K562 treated with DMSO at 1 percent for 12 hours (cell line): Measurements from ENCODE around the gene NOP16. TPM values are rescaled to one million over a fixed set of nuclear protein-coding genes. Genes with fewer than 3 reads are reported as not detected.

Experiments used
- total RNA-seq: library from RNA; unstranded; fragments of 300-600 nt; gene quantifications from 2 replicates; pipeline ENCODE4 v1.2.3, GENCODE V29; 2022; ENCODE audit not compliant: insufficient read depth

Gene NOP16, protein sequence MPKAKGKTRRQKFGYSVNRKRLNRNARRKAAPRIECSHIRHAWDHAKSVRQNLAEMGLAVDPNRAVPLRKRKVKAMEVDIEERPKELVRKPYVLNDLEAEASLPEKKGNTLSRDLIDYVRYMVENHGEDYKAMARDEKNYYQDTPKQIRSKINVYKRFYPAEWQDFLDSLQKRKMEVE
- total RNA-seq = 16.0 and 16.6 TPM in 2 replicates

DNA sequence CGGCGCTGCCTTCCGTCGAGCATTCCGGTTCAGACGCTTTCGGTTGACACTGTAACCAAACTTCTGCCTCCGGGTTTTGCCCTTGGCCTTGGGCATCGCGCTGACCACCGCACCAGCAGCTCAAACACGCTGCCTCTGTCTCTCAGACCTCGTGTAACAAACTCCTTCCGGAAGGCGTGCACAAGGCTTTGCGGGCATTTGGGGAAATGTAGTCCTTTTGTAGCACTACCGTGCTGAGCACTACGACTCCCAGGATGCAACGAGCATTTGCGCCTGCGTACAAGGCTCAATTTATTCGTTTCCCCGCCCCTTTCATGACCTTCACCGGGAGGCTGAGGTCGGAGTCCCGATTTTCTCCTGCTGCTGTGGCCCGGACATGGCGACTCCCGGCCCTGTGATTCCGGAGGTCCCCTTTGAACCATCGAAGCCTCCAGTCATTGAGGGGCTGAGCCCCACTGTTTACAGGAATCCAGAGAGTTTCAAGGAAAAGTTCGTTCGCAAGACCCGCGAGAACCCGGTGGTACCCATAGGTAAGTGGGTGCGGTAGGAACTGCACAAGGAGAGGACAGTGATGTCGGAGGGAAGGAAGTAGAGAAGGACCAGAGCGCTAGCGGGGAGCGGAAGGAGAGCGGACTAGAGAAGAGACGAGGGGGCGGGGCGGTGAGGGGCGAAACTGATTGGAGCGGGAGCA is at the start of gene NOP16, which contains the start of gene HIGD2A:
Gene NOP16 (minus strand): TSS at position 155 of the 691 bp plus-strand sequence. CDS start 59 bp downstream, at position 96.
Gene HIGD2A (plus strand): TSS at position 308 of the 691 bp plus-strand sequence. CDS start 69 bp downstream, at position 377.

DNA sequence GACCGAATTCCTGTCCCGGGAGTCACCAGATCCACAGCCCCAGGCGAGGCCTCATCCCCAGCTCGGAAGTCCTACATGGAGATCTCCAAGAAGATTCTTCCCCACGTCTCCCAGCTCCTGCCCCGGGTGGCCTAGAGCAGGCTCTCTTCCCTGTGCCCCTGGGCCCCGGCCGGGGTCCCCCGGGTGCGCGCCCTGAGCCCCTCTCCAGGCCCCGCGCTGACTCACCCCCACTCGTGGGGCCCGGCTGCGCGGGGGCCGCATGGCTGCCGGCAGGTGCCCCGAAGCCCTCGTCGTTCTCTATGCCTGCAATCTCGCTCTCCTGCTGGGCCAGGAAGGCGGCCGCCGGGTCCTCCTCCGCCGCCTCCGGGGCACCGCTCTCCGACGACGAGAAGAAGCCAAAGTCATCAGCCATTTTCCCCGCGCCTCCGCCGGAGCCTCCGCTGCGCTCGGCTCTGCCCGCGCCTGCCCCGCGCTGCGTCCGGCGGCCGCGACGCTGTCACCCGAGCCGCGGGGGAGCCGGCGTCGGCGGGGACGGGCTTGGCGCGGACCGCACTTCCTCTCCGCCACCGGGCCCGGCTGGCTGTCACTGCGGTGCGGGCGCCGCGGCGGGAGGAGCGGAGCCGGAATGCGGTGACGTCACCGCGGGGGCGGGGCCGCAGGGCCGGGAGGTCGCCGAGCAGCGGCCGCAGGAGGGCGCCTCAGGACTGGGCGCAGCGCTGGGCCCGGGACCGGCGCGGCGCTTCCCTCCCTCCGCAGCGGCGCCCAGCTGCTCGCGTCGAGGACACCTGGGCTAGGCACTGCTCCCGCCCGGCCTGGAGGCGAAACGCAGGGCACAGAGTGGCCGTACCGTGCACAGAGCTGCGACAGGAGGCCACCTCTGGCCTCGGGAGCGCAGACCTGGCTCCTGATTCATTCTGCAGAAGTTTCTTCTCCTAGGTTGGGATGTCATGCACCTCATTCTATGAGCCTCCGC is 27.8 kb upstream of the NOP16 start, which contains the start of gene CLTB:
Gene CLTB (minus strand): TSS at position 588 of the 973 bp plus-strand sequence. CDS start 176 bp downstream, at position 412.

DNA sequence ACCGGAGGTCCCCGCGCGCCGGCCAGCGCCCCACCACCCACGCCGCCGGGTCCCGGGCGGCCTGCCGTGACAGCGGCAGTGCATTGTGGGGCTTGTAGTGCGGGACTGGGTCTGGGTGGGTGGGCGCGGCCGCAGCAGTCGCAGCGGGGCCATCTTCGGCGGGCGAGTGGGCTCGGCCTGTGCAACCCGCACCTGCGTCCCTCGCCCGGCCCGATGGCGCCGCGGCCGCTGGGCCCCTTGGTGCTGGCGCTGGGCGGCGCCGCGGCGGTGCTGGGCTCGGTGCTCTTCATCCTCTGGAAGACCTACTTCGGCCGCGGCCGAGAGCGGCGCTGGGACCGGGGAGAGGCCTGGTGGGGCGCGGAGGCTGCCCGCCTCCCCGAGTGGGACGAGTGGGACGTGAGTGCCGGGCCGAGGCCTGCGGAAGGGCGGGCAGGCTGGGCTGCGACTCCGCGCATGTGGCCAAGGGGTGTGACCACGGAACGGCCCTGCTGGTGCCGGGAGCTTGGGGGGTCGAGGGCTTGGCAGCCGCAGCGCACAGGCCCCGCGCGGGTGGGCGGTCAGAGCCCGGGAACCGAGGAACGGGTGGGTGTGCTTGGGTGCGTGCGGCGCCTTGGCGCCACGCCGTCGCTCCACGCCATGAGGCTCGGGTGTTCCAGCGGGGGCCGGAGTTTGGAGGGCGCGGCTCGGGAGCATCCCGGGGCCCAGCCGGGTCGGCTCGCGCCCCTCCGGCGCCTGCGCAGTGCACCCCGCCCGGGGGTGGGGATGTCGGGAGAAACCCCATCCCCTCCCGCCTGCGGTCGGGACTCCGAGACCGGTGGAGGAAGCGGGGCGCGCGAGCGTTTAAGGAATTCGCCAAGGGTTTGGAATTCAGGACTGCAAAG is 22.8 kb downstream of the NOP16 start, which contains the start of gene ARL10:
Gene ARL10 (plus strand): TSS at position 137 of the 881 bp plus-strand sequence. CDS start 77 bp downstream, at position 214.

DNA sequence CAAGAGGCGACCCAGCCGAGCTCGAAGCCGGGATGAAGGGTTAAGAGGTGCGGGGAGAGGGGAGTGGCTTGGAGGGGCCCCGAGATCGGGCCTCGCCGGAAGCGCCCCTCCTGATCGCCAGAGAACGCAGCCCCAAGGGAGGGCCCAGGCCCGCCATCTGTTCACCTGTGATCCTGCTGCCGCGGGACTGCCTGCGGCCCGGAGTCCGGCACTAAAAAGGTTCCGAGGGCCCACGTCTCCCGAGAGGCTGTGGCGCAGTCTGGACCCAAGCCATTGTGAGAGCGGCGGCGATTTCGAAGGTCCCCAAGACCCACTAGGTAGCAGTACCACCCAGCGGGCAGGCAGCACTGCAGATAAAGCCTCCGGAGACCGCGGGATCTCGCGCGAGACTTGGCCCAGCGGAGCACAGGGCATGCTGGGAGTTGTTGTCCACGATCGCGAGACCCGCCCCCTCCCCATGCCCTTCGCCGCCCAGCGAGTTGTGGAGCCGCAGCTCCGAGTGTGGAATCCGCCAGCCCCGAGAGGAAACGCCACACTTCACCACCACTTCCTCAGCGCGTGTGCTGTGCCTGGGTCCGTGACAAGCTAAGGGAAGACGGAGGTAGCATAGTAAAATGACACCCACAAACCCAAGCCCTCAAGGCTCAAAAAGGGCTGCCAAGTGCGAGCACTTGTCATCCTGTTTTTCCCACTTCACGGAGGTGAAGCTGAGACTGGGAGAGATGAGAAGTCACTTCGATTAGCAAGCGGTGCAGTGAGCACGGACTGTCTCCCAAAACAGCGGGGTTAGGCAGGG is 26.8 kb downstream of the NOP16 start, which contains the start of gene KIAA1191:
Gene KIAA1191 (minus strand): TSS at position 328 of the 796 bp plus-strand sequence. CDS start 2,256 bp downstream, outside the sequence.

Other genes with a start within 250 kb of the NOP16 start
- gene SIMC1, start 150.2 kb downstream of the NOP16 start, total RNA-seq = 7.5 and 20.2 TPM in 2 replicates
- 38.0 and 83.4 TPM in 2 replicates for gene KIAA1191, start 26.8 kb downstream of the NOP16 start, total RNA-seq
- 0.06 TPM in 1 of 2 replicates, not detected in the other for gene ARL10, start 23.1 kb downstream of the NOP16 start, total RNA-seq
- gene HIGD2A, start 153 bp upstream of the NOP16 start, total RNA-seq = 369 and 440 TPM in 2 replicates
- 65.2 and 101 TPM in 2 replicates for gene CLTB, start 27.9 kb upstream of the NOP16 start, total RNA-seq
- 12.3 and 34.1 TPM in 2 replicates for gene FAF2, start 59.8 kb upstream of the NOP16 start, total RNA-seq
- gene RNF44, start 148.8 kb upstream of the NOP16 start, total RNA-seq = 13.1 and 40.1 TPM in 2 replicates
- gene CDHR2, start 160.7 kb upstream of the NOP16 start, total RNA-seq = not detected in 2 replicates
- 6.2 and 6.3 TPM in 2 replicates for gene GPRIN1, start 221.6 kb upstream of the NOP16 start, total RNA-seq
- gene SNCB, start 241.9 kb upstream of the NOP16 start, total RNA-seq = not detected in 2 replicates
- not detected in 2 replicates for gene EIF4E1B, start 242.1 kb upstream of the NOP16 start, total RNA-seq